Measurements from ENCODE around the gene MYO10.
"Not testable (repeated sequence)": the region's sequence is repeated elsewhere in the genome, so short reads cannot be mapped to it uniquely, and the experiment has no call there.

MYO10 gene

DNA sequence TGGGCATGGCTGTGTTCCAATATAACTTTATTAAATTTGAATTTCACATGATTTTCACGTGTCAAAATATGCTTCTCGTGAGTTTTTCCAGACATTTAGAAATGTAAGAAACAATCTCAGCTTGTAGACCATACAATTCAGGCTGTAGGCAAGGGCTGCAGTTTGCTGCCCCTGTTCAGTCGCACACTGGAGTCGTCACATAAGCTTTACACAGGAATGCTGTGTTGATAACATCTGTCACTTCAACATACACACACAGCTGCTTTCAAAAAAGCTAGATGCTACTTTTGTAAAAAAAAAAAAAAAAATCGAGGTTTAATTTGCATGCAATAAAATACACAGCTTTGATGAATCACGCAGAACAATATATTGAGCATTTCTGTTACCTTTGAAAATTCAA lies 77.9 kb downstream of the MYO10 start:
- DNase-seq: no peak

DNA sequence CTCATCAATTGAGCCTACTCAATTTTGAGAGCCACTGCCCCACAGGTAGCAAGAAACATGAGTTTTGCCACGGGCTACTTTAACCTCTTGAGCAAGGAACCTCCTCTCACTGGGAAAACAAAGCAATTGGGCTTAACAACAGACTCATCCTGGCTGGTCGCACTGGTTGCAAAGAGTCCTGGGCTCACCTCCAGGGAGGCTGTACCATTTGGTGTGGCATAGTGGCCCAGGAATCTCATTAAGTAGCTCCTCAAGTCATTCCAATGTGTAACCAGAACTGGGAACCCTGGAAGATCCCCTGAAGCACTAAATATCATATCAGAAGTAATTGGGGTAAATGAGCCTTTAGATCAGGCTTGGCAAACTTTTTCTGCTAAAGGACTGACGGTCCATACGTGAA lies 78.5 kb downstream of the MYO10 start:
- no peak for DNase-seq

DNA sequence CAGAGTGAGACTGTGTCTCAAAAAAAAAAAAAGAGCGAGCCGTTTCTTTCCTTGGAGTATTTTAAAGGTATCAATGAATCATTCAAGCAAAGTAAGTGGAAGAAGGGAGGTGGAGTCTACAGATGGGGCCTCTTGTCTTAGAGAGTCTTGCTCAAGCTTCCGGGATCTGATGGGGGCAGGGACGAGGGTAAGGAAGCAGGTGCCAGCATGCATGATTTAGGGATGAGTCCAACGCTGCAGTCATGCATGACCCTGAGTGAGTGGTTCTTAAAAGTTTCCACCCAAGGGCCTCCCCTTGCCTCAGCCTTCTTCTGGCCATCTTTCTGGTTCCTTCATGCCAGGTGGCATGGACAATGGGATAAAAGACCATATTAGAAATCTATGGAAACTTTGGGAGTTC lies 79.6 kb downstream of the MYO10 start:
- DNase-seq: no peak

DNA sequence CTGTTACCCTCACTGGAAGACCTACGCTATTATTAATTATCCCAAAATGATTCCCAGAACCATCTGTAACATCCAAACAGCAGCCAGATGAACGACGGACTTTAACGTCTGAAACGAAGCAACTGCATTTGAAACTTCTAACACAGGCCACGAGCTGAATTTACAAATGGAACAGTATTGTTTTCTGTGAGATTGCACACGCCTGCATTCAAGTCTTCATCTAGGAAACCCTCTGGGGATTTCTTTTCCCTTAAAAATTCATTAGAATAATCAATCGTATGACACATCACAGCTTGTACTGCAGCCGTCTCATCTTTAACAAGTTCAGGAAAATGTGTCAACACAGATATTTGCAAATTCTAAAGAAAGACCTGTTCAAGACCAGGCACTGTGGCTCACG lies 80.2 kb downstream of the MYO10 start:
- DNase-seq: no peak

DNA sequence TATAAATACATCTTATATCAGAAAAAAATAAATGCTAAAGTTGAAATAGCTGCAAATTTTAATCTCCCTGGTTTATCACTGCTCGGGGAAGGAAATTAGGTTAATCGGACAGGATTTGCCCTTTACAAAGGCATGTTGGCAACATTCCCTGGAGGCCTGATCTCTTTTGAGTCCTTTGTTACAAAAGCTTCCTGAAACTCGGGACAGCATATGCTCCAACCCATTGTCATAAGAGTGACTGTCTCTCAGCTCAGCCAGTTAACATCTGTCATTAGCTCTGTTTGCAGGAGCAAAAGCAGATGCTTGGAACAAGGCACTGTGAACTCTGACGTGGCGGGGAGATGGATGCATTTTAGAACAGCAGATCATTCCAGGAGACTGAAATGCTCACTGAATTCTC lies 80.6 kb downstream of the MYO10 start:
- no peak for DNase-seq

DNA sequence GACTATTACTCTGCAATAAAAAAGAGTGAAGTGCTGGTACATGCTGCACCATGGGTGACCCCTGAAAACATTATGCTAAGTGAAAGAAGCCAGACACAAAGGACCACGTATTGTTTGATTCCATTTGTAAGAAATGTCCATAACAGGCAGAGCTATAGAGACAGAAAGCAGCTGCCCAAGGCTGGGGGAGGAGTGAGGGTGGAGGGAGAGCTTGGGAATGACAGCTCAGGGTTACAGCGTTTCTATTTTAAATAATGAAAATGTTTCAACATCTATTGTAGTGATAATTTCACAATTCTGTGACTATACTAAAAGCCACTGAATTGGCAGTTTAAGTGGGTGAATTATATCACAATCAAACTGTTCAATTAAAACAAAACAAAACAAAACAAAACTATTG lies 81.7 kb downstream of the MYO10 start:
- no peak for DNase-seq

DNA sequence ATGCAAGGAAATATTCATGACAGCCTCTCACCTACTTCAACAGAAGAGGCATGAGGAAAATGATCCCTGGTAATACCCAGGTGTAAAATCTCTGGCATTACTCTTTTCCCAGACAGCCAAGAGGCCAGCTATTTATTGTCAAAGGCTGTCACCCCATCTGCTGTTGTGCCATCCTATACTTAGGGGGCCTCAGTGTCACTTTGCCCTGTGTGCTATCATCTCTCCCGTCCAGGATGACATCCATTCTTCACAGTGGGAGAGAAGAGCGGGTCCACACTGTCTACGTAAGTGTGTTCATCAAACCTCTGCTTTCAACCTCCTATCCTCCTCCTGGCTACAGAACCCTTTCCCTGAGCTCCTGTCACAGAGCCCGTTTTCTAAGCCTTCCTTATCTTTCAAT lies 82.6 kb downstream of the MYO10 start:
- DNase-seq: no peak

DNA sequence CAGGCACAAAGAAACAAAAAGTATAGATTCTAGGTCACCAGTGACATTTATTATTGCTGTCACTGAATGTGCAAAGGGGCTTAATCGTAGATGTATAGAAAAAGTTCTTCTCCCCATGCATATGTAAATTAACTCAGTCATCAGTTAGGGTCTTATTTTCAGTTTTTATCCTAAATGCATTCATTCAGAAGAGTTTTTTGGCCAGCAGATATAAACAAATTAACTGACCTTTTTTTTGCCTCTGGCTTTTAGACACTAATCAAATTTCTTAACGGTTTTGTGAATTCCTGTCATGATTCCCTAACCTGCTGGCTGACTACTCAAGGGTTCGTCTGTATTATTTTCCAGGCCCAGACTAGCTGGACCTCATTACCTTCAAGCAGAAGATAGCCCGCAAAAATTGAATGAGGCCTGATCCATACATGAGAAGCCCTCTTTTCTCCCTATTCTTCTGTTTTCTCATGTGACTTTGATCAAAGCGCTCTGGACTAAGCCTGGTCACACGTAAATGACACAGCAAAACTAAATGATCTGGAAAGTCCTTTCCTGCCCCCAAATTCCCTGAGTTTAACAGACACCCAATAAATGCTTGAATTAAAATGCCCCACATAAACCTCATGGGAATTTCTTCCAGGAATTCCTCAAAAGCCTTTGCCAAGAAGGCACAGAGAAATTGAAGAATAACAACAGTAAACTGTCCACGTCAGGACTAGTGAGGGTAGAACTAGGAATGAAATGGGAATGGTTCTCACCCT lies 83.7 kb downstream of the MYO10 start:
- DNase-seq: no peak

DNA sequence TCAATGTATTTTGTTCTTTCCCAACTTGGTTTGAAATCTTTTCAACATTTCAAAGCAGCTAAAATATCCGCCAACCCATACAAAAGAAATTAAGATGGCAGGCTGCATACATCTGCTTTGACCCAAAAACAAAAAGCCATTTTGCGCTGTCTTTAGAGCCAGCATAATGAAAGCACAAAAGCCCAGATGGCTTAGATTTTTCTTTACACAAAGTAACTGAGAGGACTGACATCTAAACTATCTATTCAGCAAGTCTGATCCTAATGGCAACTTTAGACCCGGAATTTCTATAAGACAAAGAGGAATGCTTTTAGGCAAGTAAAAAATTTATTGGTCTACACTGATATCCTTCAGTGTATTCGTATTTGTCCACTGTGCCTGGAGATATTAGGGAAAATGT lies 86.3 kb downstream of the MYO10 start:
- DNase-seq: no peak

DNA sequence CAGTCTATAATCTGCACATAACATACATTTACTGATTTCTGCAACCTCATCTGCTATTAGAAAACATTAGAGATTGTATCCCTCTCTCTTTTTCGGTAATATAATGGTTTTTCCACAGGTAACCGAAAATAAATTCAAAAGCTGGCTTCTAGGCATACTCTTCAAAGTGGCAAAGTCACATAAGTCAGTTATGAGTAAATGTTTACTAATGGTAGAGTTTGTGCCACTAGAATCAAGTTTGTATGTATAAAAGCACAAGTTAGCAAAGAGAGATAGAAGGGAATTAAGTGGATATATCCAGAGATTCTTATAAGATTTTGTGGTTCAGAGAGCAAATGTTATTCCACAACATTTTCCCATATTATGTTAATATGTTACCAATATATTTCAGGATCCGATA lies 86.9 kb downstream of the MYO10 start:
- DNase-seq: no peak

DNA sequence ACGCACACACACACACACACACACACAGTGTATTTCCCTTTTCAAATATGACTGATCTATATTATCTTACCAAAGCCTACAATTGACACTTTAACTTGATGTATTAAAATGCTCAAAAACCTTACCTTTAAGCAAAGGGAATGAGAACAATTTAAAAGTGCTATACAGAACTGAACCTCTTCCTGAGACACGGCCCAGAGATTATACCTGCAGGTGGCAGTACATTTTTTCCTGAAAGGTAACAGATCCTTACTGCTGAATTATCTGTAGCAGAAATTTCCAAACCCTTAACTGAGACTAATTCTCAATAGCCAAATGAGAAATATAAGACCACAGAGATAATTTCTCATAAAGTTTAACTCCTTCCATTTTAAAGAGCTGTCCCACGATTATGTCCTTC lies 91.1 kb downstream of the MYO10 start:
- no peak for DNase-seq

DNA sequence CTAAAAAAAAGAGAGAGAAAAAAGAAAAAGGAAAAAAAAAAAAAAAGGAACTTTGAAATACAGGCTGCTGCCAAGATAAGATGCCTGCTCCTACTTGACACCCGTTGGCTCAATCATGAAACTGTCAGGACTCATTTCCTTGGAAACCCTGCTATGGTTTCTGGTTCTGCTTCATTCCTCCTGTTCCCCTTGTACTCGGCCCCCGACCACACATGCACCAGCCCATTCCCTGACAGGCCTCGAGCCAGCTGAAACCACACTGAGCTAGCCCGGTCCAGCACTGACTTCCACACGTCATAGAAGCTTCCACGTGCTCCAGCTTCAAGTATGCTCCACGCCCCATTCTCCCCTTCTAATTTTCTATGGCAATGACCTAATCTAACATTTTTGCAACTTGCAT lies 93.2 kb downstream of the MYO10 start:
- DNase-seq: peak in 1 of 4 experiments; percentile 5

DNA sequence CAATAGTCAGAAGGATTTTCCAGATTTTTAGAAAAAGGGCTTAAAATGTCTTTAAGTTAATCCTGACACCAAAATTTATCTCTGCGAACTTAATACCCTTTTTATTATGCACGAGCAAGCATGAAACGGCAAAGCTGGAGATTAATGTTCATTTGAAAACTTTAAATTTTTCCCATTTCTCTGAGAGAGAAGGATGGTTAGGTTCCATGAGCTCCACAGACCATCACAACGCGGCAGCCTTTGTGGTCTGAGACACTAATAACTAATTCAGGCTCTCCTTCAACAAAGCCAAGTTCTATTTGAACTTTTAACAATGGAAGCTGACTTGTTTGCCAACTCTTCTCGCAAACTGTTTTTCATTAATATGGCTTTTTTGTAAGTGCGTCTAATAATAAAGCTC lies 94.7 kb downstream of the MYO10 start:
- no peak for DNase-seq

DNA sequence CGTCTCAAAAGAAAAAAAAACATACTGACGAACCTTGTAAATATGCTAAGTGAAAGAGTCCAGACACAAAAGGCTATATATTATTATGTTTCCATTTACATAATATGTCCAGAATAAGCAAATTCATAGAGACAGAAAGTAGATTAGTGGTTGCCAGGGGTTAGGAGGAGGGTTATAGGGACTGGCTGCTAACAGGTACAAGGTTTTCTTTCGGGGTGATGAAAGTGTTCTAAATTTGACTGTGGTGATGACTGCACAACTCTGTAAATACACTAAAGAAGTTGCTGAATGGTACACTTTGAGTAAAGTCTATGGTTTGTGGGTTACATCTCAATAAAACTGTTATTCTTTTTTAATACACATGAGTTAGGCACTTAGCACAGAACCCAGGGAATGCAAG lies 98.8 kb downstream of the MYO10 start:
- DNase-seq: no peak

DNA sequence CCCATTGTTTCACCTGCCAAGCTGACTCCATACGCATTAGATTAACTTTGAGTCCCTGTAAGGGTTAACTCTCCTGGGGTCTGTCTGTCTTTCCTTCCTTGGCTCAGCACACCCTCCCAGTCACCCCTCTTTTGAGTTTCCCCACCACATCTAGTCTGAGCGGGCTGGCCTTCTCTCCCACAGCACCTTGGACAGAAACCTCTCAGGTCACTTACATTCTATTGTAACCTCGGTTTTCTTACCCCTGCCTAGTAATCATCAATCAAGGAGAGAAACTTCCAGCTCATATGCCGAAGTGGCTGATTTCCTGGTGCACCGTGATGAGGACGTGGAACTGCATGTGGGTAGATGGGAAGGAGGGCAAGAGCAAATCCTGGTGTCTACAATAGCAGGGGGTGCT lies 102.1 kb downstream of the MYO10 start:
- DNase-seq: no peak

DNA sequence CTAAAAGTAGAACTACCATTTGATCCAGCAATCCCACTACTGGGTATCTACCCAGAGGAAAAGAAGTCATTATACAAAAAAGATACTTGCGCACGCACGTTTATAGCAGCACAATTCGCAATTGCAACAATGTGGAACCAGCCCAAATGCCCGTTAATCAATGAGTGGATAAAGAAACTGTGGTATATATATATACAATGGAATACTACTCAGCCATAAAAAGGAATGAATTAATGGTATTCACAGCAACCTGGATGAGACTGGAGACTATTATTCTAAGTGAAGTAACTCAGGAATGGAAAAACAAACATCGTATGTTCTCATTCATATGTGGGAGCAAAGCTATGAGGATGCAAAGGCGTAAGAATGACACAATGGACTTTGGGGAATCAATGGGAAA lies 104.8 kb downstream of the MYO10 start:
- not testable (repeated sequence) for DNase-seq

DNA sequence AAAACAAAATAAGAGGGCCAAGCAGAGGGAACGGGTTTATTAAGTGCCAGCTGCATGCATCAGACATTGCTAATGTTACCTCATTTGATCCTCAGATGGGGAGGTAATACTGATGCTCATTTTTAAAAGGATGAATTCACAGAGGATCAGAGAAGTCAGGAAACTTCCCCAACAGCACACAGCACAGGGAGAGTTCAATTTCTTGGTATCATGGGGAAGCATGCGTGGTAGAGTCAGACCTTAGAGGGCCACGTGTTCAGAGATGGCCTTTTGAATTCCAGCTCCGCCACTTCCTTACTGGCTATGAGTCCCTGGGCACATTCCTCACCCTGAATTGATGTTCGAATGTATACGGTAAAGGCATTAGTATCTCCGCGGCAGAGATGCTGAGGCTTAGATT lies 108.3 kb downstream of the MYO10 start:
- DNase-seq: no peak

DNA sequence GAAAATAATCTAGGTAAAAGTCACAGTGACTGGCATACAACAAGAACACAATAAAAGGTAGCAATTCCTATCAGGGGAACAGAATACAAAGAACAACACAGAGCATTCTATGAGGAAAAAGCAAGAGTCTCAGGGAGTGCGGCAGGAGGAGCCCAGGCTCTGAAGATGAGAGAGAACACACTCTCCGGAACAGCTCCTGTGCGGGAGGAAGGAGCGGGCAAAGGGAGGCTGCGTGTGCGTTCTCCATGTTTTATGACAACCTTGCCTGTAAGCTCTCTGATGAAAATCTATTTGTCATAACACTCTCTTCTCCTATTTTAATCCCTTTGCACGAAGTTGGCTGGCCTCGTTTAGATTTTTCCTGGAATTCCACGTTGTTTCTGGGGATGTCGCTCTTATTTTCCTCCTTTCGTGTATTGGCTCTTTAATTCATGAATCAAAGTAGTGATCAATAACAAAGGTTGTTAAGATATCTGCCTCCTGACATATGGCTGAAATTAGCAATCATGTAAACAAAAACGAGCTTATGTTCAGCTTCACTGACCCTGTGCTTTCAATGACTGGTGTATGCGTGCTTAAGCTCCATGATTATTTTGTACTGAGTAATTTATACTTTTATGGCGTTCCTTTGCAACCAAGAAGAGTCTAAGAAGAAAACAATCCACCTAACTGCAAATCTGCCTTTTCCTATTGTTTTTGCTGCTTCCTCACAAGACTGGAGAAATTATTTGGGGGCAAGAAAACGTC lies 109.5 kb downstream of the MYO10 start:
- DNase-seq: no peak

DNA sequence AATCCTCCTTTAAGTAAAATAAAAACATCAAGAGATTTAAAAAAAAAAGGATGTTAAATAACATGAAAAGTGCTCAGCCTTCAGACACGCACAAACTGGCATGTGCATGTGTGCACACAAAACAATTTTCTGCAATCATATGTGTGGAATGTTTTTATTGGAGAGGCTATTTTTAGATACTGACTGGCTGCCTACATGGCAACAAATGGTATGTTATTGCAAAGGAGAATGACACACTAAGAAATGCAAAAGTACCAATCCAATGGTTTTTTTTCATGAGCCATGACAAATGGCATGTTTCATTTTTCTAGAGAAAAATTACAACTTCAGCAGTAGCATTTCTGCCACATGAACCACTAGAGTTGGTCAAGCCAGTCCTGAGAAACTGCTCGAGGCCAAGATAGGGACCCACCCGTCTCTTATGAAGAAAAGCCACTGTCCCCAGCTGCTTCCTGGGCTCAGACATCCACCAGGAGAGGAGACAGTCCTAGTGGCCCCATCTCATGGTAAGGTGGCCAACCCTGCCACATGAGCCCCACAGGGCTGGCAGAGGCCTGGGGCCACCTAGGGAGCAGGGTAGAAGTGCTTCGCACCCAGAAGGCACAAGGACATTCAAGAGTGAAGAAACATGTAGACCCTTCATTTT lies 116.4 kb downstream of the MYO10 start:
- DNase-seq: no peak

DNA sequence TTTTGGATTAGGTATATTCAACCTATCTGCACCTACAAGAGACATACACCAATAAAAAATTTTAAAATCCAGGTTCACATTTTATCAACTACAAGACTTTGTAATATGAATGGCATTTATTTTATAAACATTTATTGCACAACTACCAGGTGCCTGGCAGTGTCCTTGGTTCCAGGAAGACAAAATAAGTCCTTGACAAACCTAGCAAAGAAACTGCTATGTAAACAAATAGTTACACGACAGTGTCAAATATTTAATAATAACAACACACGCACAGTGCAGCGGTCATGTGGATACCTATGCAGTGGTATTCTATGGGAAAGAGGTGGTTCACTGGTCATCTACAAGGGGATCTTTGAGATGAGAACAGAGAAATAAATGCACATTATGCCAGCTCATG lies 120.7 kb downstream of the MYO10 start:
- DNase-seq: no peak

DNA sequence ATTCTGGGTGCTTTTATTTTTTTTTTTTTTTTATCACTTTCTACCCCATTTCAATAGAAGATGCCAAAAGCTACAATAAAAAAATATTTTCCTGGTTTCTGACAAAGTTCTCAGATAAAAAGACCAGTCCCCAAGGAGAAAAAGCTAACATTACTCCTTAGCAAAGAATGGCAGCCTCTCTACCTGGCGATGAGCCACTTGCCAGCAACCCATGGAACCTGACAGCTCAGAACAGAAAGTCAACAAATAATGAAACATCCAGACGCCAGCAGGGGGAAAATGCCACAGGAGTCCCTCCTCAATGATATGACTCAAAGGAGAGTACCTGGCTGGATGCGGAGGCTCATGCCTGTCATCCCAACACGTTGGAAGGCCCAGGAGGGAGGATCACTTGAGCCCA lies 123.2 kb downstream of the MYO10 start:
- DNase-seq: no peak

DNA sequence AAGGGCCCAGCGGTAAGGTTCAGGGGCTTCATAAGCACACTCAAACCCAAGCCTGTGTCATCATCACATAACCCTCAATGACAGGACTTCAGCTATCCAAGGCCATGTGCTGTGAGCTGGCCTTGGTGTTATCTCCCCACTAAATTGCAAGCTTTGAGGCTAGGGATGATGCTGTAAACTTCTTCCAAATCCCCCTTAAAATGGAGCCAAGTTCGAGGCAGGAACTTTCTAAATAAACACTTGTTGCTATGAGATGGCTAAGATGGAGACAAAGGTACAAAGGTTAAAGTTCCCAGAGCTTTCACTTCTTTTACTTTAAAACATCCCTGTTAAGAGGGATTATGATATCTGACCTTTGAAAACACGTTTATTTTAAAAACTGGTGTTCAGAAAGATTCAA lies 123.6 kb downstream of the MYO10 start:
- DNase-seq: no peak

DNA sequence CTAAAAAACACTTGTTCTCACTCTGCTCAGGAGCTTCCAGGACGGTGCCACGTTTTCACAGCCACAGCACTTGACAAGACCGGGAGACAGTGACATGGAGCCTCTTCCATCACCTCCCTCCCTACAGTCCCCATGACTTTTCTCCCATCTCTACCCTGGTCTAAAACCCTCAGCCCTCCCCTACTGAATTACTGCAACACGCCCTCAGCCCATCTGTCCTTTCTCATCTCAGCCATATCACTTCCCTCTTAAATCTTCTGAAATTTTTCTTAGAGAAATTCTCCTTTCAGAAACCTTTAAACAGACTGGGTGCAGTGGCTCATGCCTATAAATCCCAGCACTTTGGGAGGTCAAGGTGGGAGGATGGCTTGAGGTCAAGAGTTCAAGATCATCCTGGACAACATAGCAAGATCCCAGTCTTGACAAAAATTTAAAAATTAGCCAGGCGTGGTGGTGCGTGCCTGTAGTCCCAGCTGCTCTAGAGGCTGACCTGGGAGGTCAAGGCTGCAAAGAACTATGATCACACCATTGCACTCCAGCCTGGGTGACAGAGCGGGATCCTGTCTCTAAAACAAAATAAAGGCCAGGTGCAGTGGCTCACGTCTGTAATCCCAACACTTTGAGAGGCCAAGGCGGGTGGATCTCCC lies 125.8 kb downstream of the MYO10 start:
- DNase-seq: no peak
